Muscle layer of colon (tissue), 2 donors: ENCODE data around the gene ASCL5.

Experiments
- H3K27ac ChIP-seq: one replicate; pipeline ENCODE4 v1.7.0; 2013; ENCODE audit warnings: low read depth, mild to moderate bottlenecking, low read length, moderate library complexity
- H3K27me3 ChIP-seq, 2 donors: one replicate each; pipeline ENCODE4 v1.7.0; 2013; ENCODE audit warnings: low read length in 2 of 2, mild to moderate bottlenecking in 2 of 2; ENCODE audit not compliant: insufficient read depth in 2 of 2, control insufficient read depth in 1 of 2
- H3K36me3 ChIP-seq: one replicate; pipeline ENCODE4 v1.7.0; 2013; ENCODE audit warnings: mild to moderate bottlenecking, low read length; ENCODE audit not compliant: insufficient read depth
- H3K4me1 ChIP-seq: one replicate; pipeline ENCODE4 v1.7.0; 2013; ENCODE audit warnings: mild to moderate bottlenecking, low read length; ENCODE audit not compliant: insufficient read depth
- H3K4me3 ChIP-seq, 2 donors: one replicate each; pipeline ENCODE4 v1.7.0; 2013; ENCODE audit warnings: low read length in 2 of 2, low read depth in 1 of 2, mild to moderate bottlenecking in 1 of 2, moderate library complexity in 1 of 2
- H3K9ac ChIP-seq: one replicate; pipeline ENCODE4 v1.7.0; 2013; ENCODE audit warnings: low read length
- H3K9me3 ChIP-seq: one replicate; pipeline ENCODE4 v1.7.0; 2013; ENCODE audit warnings: mild to moderate bottlenecking, low read length
- donor health status: abdominal sarcoma.
- donor health status: Adenocarcinoma of cecum.

ASCL5 gene

GRCh38 chr1:201147396-201148015 lies 20.5 kb upstream of the ASCL5 start:
- H3K36me3 ChIP-seq = peaks cover 96% of the 10 kb centered on the region
- H3K27ac ChIP-seq = no peak overlapping the region
- H3K4me3 ChIP-seq = no peak overlapping the region
- H3K9me3 ChIP-seq = no peaks in the 10 kb centered on the region
- H3K9ac ChIP-seq = no peak overlapping the region
- H3K27me3 ChIP-seq = no peaks in the 10 kb centered on the region
- no peaks in the 10 kb centered on the region for H3K4me1 ChIP-seq

GRCh38 chr1:201146626-201147390 lies 19.8 kb upstream of the ASCL5 start:
- Histone ChIP-seq H3K27me3 (no peaks in the 10 kb centered on the region), H3K9me3 (no peaks in the 10 kb centered on the region), H3K9ac (no peak overlapping the region), H3K36me3 (peaks cover 97% of the 10 kb centered on the region), H3K4me1 (peaks cover 2% of the 10 kb centered on the region), H3K4me3 (no peak overlapping the region), H3K27ac (no peak overlapping the region)

- Histone ChIP-seq H3K27ac (no peak overlapping the region), H3K27me3 (no peaks in the 10 kb centered on the region), H3K4me3 (no peak overlapping the region), H3K4me1 (peaks cover 4% of the 10 kb centered on the region), H3K9ac (no peak overlapping the region), H3K36me3 (peaks cover 97% of the 10 kb centered on the region), H3K9me3 (no peaks in the 10 kb centered on the region)
Measured at GRCh38 chr1:201145816-201146215, 18.8 kb upstream of the ASCL5 start.

DNA sequence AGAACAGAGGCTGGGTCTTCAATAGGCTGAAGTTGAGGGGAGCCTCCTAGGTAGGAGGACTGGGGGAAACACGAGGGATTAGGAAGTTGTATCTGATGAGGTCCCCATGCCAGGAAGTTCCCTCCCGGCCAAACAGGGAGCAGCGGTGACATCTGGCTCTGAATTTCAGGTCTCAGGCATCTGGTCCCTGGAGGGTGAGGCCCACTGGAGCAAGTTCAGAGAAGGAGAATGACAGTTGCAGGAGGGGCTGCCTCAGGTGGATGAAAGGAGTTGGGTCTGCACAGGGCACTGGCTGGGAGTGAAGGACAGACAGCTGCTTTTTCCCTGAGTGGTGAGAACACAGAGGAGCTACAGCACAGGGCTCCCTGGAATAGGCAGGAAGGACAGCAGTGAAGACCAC lies 18.1 kb upstream of the ASCL5 start:
- no peaks in the 10 kb centered on the region for H3K9me3 ChIP-seq
- H3K9ac ChIP-seq = no peak overlapping the region
- H3K27me3 ChIP-seq = no peaks in the 10 kb centered on the region
- H3K27ac ChIP-seq = no peak overlapping the region
- H3K36me3 ChIP-seq = peaks cover 97% of the 10 kb centered on the region
- no peak overlapping the region for H3K4me3 ChIP-seq
- H3K4me1 ChIP-seq = peaks cover 4% of the 10 kb centered on the region

GRCh38 chr1:201144701-201145100 lies 17.7 kb upstream of the ASCL5 start:
- no peaks in the 10 kb centered on the region for H3K27me3 ChIP-seq
- no peaks in the 10 kb centered on the region for H3K9me3 ChIP-seq
- H3K4me3 ChIP-seq = no peak overlapping the region
- H3K4me1 ChIP-seq = peaks cover 4% of the 10 kb centered on the region
- no peak overlapping the region for H3K27ac ChIP-seq
- peaks cover 97% of the 10 kb centered on the region for H3K36me3 ChIP-seq
- H3K9ac ChIP-seq = no peak overlapping the region

DNA sequence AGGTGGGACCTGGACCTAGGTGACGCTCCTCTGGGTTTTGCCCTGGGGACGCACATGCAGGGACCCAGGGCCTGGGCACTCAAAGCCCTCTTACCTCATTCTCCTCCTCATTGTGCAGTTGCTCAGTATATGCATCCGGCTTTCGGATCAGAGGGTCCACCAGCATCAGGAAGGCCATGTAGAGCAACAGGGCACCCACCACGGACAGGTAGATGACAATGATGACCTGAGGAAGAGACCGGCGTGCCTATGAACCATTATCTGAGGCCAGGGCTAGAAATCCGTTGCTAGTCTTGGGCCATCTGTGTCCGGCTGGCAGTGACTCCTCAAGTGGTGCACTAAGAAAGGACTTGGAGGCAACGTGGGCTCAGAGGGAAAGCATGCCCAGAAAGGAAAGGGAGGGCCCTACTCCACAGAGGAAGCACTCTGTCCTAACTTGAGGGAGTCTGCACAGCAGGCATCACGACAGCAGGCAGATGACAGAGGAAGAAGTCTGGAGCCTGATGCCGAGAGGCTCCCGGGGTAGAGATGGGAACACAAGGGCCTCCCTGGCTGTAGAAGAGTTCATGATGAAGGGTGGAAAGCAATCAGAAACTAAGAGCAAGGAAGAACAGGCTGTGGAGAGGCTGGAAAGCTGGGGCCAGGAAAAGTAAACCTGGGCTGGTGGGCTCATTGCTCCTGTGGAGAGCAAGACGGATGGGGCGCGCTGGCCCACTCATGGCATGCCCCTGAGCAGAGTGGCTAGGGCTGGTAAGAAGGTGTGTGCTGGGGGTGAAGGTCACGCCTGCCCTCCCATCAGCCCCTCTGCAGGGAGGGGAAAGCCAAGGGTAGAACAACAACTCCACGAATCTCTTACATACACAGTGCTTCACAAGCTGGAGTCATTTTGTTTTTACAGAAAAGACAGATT lies 17.0 kb upstream of the ASCL5 start:
- no peak overlapping the region for H3K4me3 ChIP-seq
- H3K9ac ChIP-seq = no peak overlapping the region
- no peaks in the 10 kb centered on the region for H3K27me3 ChIP-seq
- no peaks in the 10 kb centered on the region for H3K9me3 ChIP-seq
- peaks cover 4% of the 10 kb centered on the region for H3K4me1 ChIP-seq
- peaks cover 96% of the 10 kb centered on the region for H3K36me3 ChIP-seq
- H3K27ac ChIP-seq = no peak overlapping the region

- Histone ChIP-seq H3K4me3 (no peak overlapping the region), H3K36me3 (peaks cover 87% of the 10 kb centered on the region), H3K27me3 (no peaks in the 10 kb centered on the region), H3K9ac (no peak overlapping the region), H3K9me3 (no peaks in the 10 kb centered on the region), H3K27ac (no peak overlapping the region), H3K4me1 (peaks cover 11% of the 10 kb centered on the region)
Measured at GRCh38 chr1:201142849-201143725, 16.1 kb upstream of the ASCL5 start.

DNA sequence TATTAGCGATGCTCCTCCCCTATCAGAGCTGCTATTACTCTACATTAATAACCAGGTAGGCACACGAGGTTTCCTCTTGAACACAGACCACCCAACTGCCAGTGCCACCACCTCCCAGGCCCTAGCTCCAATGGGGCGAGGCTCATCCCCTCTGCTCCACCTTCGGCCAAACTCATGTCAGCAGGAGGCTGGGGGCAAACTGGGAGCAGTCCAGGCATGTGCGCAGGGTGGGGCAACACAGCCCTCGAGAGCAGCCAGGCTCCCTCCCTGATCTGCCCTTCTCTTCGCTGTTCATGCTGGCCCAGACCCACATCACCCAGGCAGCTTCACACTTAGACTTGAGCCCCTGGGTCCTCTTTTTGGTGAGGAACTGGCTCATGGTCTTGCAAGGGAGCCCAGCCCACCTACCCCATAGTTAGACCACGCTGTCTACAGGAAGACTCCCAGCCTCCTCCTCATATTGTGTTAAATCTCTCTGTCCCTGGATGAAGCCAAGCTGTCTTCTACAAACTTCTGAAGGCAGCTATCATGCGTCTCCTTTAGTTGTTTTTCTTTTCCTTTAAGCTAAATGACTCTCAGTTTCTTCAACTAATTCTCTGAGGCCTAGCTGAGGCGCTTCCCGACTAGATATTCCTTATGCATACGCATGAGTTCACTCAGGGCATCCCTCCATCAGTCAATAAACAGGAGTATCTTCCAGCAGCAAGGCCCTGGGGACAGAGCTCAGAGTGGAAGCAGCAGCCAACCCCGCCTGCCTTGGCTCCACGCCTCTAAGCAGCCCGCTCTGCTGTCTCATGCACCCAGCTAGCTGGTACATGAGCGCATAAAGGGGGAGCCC lies 15.2 kb upstream of the ASCL5 start:
- peaks cover 19% of the 10 kb centered on the region for H3K4me1 ChIP-seq
- peaks cover 79% of the 10 kb centered on the region for H3K36me3 ChIP-seq
- no peak overlapping the region for H3K4me3 ChIP-seq
- no peaks in the 10 kb centered on the region for H3K27me3 ChIP-seq
- H3K27ac ChIP-seq = no peak overlapping the region
- no peaks in the 10 kb centered on the region for H3K9me3 ChIP-seq
- H3K9ac ChIP-seq = no peak overlapping the region

DNA sequence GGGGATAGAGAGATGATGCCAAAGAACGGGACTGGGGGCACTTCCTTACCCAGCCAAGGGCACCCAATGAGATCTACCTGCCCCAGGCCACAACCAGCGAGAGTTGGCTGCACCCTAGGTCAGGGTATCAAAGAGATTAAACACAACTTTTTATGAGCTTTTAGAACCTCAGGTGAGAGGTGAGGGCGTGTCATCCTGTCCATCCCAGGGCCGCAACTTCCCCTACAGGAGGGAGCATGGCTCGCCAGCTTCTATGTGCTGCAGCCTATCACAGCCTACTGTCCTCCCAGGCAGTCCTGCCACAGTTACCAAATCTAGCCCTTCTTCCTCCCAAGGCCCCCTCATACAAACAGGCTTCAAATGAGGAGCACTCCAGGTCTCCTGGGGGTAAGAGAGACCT lies 14.4 kb upstream of the ASCL5 start:
- H3K4me3 ChIP-seq = no peak overlapping the region
- no peaks in the 10 kb centered on the region for H3K27me3 ChIP-seq
- no peak overlapping the region for H3K27ac ChIP-seq
- H3K9me3 ChIP-seq = no peaks in the 10 kb centered on the region
- peaks cover 73% of the 10 kb centered on the region for H3K36me3 ChIP-seq
- H3K4me1 ChIP-seq = peaks cover 27% of the 10 kb centered on the region
- H3K9ac ChIP-seq = no peak overlapping the region

DNA sequence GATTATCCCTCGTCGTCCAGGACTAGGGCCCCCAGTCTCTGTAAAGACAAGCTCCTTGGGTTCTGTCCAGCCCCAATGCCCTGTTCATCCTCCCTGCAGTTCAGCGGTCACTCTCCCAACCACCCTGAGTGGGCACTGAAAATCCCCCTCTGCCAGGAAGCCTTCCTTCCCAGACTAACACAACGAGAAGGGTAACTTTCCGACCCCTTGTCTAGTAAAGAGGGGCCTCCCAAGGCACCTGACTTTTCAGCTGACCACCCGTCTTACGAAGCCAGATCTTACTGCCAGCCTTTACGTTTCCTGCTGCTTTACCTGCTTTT lies 13.9 kb upstream of the ASCL5 start:
- Histone ChIP-seq H3K9me3 (no peaks in the 10 kb centered on the region), H3K36me3 (peaks cover 69% of the 10 kb centered on the region), H3K27ac (no peak overlapping the region)

More for the DNA sequence above, 13.9 kb upstream of the ASCL5 start:
- no peaks in the 10 kb centered on the region for H3K27me3 ChIP-seq
- no peak overlapping the region for H3K9ac ChIP-seq
- H3K4me3 ChIP-seq = no peak overlapping the region
- H3K4me1 ChIP-seq = peaks cover 28% of the 10 kb centered on the region
